ENCODE measurements around the gene RARRES1.
A peak's percentile ranks its signal among the peaks of the same experiment; 100 is the strongest.

The RARRES1 gene, protein sequence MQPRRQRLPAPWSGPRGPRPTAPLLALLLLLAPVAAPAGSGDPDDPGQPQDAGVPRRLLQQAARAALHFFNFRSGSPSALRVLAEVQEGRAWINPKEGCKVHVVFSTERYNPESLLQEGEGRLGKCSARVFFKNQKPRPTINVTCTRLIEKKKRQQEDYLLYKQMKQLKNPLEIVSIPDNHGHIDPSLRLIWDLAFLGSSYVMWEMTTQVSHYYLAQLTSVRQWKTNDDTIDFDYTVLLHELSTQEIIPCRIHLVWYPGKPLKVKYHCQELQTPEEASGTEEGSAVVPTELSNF

DNA sequence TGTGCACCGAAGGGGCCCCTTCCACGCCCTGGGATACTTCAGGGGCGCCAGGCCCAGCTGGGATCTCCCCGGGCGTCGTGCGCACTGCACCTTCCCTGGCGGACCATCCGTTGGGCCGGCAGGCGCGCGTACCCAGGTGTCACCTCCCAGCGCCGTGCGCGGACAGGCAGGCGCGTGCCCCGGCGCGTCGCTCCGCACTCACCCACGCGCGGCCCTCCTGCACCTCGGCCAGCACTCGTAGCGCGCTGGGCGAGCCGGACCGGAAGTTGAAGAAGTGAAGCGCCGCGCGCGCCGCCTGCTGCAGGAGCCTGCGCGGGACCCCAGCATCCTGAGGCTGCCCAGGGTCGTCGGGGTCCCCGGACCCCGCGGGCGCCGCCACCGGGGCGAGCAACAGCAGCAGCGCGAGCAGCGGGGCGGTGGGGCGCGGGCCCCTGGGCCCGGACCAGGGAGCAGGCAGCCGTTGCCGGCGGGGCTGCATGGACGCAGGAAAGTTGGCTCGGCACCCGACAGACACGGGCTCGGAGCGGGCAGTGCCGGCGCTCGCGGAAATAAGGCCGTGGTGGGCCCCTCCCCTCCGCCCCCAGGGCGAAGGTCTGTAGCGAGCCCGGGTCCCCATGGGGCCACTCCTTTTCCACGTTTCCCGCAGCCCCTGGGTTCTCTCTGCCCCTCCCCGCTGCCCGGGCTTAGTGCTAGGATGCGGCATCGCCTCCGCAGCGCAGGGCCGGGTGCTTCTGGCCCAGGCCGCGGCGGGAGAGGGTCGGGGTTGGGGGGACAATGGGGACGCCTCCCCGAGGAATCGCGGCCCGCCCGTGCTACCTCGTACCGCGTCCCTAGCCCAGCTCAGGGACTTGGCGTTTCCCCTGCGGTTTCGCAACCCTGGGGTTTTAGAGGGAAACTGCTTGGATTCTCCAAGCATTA lies at the start of gene RARRES1:
RARRES1 (minus strand) TSS at position 520 of the 918 bp plus-strand sequence; CDS start at position 478, 42 bp downstream.
- H3K27ac ChIP-seq, result peak within 1 kb of the TSS in 20 of 21 experiments; percentile 4 to 86 (median 68)
- peak within 1 kb of the TSS; percentile 53 to 74 (median 56) for H3K4me3 ChIP-seq

DNA sequence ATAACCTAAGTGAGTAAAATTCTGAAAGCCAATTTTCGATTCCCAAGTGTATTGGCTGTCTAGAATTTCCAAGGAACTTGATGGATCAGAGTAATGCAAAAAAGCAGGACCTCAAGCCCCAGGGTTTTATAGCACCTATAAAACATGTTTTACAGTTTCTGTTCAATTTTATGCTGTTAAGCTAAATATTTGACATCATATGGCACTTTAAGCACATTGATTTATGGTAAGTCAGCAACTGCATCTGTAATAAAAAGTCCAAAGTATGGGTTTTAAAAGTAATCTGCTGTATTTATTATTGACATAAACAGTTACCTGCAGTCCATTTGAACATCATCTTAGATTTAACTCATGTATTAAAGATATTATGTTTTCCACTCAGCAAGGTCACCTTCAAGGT lies 49.6 kb upstream of the RARRES1 start:
- H3K27ac ChIP-seq, result no peak overlapping the region
- H3K4me3 ChIP-seq, result no peak overlapping the region

DNA sequence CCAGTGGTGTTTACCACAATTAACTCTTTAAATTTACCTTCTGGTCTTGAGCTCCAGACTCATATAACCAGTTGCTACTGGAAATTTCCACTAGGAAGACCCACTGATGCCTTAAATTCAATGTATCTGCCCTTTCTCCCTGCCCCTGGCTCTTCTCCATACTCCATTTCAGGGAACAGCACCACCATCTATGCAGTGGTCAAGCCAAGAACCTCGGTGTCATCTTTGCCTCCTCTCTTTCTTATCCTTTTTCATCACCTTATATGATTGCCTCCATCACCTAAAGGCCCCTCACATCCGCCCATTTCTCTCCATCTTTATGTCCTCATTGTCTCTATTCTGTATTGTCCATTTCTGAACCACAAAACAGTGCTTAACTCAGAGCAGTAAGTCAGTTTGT lies 48.9 kb upstream of the RARRES1 start:
- Histone ChIP-seq H3K4me3 (no peak overlapping the region), H3K27ac (no peak overlapping the region)

DNA sequence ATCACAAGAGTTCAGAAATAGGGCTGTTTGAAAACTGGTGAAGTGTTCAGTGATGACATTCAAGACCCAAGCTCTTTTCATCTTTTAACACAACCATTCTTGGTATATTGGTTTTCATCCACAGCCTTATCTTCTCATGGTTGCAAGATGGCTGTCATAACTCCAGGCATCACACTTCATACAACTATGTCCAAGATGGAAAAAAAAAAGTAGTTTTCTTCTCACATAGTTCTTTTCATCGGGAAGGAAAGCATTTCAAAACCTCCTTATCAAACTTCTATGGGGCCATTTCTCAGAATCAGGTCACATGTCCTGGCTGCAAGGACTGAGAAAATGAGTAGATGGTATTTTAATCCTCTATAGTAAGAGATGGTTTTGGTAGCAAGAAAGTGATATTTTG lies 48.5 kb upstream of the RARRES1 start:
- Histone ChIP-seq H3K4me3 (no peak overlapping the region), H3K27ac (no peak overlapping the region)

DNA sequence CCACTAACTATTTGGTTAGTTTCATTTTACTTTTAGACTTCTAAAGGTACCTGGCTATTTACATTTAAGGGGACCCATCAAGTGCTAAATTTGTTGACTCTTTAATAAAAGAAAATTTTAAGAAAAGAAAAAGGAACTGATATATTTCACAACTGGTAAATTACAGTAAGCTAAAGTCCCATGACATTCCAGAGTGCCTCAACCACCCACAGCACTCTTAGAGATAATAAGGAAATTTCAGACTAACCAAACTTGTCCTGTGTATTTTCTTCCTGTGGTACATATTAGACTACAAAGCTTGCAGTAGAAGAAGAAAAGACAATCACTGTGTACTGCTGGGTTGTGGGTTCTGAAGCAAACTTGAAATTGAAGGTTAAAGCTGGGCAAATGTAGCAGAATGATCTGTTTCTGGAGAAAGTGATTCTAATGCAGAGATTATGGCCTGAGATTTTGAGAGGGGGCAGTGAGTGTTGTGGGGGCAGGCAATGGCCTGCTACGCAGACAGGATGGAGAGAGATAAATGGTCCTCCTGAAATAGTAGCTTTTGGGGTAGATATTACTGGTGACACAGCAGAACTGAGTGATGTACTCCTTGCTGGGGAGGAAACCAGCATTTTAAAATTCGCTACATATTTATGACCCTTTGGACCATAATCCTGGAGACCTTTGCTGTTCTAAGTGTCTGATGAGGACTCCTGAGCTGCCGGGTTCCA lies 45.1 kb upstream of the RARRES1 start:
- peak overlapping the region in 6 of 21 experiments; percentile 1 to 35 (median 18) for H3K27ac ChIP-seq
- no peak overlapping the region for H3K4me3 ChIP-seq

DNA sequence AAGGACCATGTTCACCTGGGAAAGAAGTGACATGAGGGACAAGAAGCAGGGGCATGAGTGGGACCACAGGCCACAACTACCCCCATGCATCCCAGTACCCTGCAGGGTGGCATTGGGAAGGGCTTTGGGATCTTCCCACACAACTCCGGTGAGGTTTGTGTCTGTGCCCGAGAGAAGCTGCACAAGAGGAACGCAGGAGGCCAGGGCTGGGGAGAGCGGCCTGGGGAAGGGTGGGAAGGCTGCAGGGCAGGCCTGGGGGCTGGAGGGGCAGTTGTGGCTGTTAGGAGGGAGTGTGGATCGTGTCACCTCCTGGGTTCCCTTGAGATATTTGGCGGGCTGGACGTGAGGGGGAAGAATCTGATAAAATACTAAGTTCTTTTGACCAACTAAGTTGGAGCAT lies 44.3 kb upstream of the RARRES1 start:
- H3K27ac ChIP-seq, result peak overlapping the region in 2 of 21 experiments; percentile 20 to 35
- no peak overlapping the region for H3K4me3 ChIP-seq

DNA sequence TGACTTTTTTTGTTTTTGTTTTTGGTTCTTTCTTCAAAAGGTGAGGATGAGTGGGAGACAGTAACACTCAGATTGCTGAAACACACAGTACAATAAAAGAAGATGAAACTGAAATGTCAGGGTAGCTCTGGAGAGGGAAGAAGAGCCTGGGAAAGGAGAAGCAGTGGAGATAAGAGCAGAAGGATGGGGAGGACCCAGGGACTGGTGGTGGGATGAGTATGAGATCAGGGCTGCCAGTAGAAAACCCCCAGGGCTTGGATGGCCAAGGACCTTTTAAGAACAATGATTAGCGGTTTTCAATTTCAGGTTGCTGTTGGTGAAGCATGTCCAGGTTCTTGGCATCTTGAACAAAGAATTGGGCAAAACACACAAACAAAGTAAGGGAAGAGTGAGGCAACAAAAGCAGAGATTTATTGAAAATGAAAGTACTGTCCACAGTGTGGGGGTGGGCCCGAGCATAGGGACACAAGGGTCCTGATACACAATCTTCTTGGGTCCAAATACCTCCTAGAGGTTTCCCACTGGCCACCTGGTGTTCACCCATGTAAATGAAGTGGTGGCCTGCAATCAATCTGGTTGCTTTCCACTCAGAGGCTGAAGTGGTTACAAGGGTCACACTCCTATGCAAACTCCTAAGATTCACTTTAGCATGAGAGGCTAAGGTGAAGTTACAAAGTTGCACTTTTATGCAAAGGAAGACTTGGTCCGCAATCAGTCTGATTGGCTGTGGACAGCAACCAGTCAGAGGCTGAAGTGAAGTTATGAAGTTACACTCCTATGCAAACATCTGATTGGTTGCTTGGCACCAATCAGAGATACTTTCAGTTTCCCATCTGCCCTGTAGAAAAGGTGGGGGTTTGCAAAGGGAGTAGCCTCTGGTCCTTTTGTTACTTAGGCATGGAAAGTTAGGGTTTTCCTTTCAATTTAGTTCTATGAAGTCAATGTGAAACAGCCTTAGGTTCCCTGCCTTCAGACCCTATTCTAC lies 43.5 kb upstream of the RARRES1 start:
- no peak overlapping the region for H3K27ac ChIP-seq
- no peak overlapping the region for H3K4me3 ChIP-seq

DNA sequence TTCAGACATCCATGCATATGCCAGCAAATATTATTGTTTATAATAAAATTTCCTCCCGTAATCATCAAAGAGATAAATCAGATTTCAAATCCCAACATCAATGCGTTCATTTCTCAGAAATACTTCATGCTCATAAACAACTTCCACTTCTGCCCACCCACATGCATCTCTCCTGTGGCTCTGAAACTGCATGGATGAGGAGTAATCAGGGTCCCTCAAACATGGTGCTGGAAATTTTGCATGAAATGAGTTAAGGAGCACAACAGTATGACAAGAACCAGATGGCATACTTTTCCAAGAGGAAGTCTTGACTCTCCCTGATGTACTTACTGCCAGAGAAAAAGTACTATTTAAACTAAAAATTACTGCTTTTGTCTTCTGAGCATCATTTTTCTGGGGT lies 42.7 kb upstream of the RARRES1 start:
- H3K4me3 ChIP-seq, result no peak overlapping the region
- H3K27ac ChIP-seq, result no peak overlapping the region

DNA sequence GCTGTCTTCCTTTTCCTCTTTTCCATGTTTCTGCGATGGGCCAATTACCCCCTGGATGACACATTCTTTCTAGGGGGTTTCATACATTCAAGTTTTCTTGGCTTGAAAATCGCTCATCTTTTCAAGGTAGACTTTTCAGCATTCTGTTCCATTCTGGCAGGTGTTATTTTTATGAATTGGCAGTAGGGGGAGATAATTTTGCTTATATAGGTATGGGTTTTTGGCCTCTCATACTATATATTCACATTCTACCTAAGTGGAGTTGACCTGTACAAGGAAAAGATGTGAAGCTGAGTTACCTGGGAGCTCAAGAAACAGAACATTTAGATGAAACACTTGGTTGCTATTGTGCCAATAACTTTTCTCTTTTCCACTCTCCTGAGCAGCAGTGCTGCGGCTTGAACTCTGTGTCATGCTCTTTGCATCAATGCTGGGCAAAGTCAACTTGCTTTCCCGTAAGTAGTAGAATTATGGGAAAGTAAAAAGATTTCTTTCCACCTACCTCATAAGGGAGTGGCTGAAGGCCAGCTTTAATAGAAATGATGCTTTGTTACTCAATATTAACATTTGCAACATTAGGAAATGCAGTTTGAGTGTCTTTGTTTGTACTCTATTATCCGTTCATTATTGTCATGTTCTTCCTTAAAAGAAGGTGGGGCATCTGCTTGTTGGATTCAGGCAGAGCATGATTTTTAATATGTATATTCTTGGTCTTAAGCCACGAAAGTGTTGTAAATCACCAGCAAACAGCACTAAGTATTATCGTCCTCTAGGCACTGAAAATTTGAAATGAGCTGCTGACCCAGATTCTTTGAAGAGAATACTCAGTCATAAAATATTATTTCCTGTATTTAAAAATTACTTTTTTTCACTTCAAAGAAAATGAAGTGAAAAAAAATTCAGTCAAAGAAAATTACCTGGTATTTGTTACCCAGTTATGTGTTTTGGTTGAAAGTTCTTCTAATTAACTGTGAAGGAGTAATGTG lies 41.9 kb upstream of the RARRES1 start:
- Histone ChIP-seq H3K4me3 (no peak overlapping the region), H3K27ac (no peak overlapping the region)

DNA sequence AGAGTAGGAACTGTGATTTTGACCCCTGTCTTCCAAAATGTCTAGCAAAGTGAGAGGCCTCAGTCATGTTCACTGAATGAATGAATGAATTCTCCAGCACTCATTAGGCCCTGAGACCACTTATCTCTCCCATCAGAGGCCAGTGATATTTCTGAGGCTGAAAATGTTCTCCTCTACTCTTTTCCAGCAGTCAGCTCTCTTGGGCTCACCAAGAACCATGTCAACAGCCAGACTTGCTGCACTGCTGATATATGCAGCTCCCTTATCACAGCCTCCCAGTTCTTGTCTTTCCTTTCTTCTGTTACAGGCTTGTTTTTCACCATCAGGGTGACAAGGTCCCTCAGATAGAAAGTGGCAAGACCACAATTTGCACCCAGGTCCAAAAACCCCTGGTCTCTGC lies 40.9 kb upstream of the RARRES1 start:
- Histone ChIP-seq H3K4me3 (no peak overlapping the region), H3K27ac (no peak overlapping the region)

DNA sequence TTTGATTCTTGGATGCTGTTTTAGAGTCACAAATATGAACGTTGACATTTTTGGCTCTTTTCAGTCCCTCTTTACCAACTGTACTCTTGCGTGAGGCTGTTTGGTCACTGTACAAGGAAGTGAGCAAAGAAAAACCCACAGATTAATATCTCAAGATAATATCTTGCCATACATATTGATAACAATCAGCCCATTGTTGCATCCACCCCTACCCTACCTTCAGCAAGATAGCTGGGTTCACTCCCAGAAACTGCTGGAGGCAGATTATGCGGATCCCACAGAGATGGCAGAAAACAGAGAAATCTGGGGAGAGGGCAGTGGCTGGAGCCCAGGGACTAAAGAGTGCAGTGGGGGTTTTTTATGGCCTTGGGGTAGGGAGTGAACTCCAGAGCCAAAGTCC lies 39.7 kb upstream of the RARRES1 start:
- H3K4me3 ChIP-seq, result no peak overlapping the region
- H3K27ac ChIP-seq, result peak overlapping the region in 1 of 21 experiments; percentile 20

DNA sequence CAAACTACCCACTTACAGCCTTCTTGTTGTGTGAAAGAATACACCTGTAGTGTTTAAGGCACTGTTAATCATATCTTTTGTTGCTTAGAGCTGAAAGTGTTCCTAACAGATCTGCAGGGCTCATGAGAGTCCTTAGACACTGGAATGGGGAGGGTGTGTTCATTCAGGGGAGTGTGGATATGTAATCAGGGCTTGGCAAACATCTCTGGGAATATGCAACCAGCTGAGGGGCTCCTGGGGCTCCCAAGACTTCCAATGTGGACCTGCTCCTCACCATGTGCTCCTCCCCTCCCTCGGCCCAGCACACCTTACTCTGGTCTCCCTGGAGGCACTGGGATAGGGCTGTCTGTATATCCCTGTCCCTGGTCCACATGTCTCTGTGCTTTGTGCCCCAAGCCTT lies 39.3 kb upstream of the RARRES1 start:
- Histone ChIP-seq H3K4me3 (no peak overlapping the region), H3K27ac (peak overlapping the region in 1 of 21 experiments; percentile 20)

DNA sequence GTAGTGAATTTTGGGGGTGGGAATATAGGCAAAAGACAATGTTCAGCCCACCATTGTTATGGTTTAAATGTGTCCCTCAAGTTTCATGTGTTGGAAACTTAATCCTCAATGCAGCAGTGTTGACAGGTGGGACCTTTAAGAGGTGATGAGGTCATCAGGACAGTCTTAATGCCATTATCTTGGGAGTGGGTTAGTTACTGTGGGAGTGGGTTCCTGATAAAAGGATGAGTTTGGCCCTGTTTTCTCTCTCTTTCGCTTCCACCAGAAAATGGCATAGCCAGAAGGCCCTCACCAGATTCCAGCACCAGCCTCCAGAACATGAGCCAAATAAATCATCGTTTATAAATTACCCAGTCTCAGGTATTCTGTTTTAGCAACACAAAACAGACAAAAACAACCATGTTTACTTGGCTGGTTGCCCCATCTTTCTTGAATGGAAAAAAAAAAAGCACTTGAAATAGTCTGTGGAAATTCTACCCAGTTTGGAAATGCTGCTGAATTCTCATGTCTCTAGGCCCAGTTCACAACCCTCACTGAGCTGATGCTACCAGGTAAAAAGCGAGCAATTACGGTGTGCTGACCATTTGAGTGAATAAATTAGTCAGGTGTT lies 38.6 kb upstream of the RARRES1 start:
- Histone ChIP-seq H3K4me3 (no peak overlapping the region), H3K27ac (no peak overlapping the region)

DNA sequence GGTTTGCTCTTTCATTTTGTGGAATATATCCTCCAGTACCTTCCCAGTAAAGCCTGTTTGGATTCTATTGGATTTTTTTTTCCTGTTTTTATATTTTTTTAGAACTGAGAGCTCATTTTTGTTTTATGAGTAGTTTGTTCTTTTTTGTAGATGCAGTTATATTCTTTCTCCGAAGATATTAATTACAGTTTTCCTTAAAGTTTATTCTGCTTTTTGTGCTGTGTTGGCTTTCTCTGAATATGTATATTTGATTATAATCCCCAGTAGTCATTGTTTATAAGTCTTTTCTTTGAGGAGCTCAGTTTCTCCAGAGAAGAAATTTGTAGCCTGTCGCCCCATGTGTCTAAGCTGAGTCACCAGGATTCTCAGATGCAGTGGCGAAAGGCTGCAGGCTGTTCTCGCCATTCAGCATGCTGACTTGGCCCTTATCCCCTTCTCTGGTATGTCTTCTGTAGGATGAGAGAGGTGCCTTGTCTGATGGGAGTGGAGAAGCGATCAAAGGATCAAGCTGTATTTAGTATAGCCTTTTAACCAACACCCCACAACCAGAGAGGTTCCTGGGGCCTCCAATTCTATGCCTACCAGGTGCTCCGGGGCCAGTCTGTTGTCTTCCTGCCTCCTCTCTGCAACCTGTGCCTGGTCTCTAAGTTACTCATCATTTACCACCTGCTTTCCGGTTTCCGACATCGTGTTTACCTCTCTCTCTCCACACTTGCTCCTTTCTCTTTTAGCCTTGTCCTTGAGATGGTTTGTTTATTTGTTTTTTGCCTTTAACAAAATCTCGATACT lies 37.9 kb upstream of the RARRES1 start:
- H3K4me3 ChIP-seq, result no peak overlapping the region
- no peak overlapping the region for H3K27ac ChIP-seq

DNA sequence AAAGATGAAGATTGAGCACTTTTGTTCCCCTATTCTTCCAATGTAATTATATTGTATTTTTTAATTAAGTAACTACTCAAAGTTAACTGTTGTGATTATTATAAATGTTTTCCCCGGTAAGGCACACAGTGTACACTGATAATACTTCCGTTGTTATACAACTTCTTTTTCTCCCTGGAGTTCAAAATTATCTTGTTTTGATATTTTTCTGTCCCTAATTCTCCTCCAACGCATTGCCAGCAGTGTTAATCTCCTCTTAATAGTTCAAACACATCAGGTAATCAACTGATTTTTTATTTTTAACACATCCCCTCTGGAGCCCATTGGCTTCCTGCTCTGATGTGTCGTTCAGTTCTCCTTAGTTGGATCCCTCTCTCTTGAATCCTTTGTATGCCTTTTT lies 37.3 kb upstream of the RARRES1 start:
- H3K27ac ChIP-seq, result peak overlapping the region in 2 of 21 experiments; percentile 7 to 20
- no peak overlapping the region for H3K4me3 ChIP-seq

DNA sequence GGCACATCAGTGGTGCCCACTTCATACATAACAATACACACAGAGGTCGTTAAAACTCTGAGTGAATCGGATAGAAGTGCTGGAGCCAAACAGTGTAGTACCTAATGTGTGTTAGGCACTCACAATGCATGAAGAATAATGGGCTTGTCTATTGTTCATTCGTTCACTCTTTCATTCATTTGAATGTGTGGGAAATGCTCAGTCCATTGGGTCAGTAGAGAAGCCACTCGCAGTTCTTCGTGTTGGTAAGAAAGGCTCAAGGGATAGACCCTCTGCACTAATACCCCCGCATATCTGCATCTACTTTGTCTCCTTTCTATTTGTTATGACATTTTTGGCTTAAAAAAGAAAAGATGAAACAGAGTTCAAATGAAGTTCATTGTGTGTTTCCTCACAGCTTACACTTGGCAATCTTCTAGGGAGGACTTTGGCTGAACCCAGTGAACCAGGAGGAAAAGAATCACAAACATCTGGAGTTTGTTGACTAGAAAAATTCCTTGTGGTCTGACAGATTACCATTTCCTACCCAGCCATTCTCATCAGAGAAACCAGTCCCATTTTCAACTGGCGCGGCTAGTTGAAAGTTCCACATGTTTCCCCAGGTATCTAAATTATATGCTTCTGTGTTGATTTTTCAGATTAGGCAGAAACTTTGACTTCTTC lies 36.8 kb upstream of the RARRES1 start:
- peak overlapping the region in 4 of 21 experiments; percentile 5 to 20 (median 11) for H3K27ac ChIP-seq
- no peak overlapping the region for H3K4me3 ChIP-seq
